ENCODE data around the gene CYBC1.

CYBC1 gene

DNA sequence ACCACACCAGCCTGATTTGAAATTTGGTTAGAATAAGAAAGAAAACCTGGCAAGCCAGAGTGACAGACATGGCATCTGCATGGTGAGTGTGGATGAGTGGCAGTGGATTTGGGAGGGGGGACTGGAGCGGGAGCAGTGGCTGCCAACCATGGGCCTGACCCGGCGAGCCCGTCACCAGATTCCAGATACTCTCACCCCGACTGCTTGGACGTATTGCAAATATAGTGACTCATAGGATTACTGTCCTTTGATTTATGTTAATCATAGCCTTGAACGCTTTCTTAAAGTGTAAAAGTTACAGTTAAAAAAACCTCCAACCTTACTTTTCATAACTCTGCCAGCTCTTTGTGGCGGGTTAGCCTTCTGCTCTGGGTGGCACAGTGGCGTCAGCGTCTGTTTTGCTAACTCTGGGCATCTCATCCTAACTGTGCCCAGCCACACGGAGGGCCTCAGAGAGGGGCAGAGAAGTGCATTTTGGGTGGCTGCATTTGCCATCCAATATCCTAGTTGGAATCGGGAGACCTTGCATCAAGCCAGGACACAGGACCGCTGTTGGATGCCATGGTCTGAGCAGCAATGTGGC lies 42.2 kb upstream of the CYBC1 start:
- peaks cover 52% of the 10 kb centered on the region for H3K4me1 ChIP-seq (ENCODE audit: control insufficient read depth, low read length)
- no peaks in the 10 kb centered on the region for H4K20me1 ChIP-seq (ENCODE audit: control insufficient read depth, insufficient read depth, low read depth, low read length)
- H3K4me2 ChIP-seq (ENCODE audit: low read length), result no peak overlapping the region
- TF ChIP-seq, protein P1, sequence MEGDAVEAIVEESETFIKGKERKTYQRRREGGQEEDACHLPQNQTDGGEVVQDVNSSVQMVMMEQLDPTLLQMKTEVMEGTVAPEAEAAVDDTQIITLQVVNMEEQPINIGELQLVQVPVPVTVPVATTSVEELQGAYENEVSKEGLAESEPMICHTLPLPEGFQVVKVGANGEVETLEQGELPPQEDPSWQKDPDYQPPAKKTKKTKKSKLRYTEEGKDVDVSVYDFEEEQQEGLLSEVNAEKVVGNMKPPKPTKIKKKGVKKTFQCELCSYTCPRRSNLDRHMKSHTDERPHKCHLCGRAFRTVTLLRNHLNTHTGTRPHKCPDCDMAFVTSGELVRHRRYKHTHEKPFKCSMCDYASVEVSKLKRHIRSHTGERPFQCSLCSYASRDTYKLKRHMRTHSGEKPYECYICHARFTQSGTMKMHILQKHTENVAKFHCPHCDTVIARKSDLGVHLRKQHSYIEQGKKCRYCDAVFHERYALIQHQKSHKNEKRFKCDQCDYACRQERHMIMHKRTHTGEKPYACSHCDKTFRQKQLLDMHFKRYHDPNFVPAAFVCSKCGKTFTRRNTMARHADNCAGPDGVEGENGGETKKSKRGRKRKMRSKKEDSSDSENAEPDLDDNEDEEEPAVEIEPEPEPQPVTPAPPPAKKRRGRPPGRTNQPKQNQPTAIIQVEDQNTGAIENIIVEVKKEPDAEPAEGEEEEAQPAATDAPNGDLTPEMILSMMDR (IDR thresholded peaks at IDR 0.05; ENCODE audit: low read depth, low read length, poor library complexity, severe bottlenecking), result no peak
- H3K9me3 ChIP-seq (ENCODE audit: control insufficient read depth, insufficient read depth, low read length), result no peaks in the 10 kb centered on the region
- H3K9me2 ChIP-seq (replicated peaks; ENCODE audit: control insufficient read depth, low read length), result no peaks in the 10 kb centered on the region
- H3K4me3 ChIP-seq (ENCODE audit: low read length), result no peak overlapping the region
- 0 out of 2 replicates have a peak, but pooled peaks cover 2% of the 10 kb centered on the region for H3K79me2 ChIP-seq (ENCODE audit: control insufficient read depth, low read length)
- no peak overlapping the region for H3K27ac ChIP-seq (ENCODE audit: low read depth, low read length)
- no peaks in the 10 kb centered on the region for H3K27me3 ChIP-seq (ENCODE audit: control insufficient read depth, low read length)
- peaks cover 11% of the 10 kb centered on the region for H3F3A ChIP-seq (ENCODE audit: control insufficient read depth, insufficient read depth)
- H3K36me3 ChIP-seq (ENCODE audit: control insufficient read depth, low read length), result peaks cover 17% of the 10 kb centered on the region; the same call in 1 of the 2 replicates

DNA sequence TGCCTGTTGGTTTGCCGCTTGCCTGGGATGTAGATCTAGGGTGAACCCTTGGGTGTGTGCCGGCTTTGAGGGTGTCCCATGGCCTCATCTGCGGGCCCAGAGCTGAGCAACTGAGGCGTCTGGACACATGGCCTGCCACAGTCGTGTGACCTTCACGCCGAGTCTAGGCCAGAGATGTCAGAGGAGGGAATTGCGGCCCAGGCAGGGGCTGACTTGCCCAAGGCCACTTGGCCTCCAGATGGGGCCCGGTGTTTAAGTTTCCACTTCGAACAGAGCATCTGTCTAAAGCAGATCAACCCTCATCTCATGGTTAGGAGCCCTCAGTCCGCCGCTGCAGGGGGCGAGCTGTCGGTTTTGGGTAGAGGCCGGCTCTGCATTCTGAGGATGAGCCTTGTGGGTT lies 41.0 kb upstream of the CYBC1 start:
- Histone ChIP-seq H4K20me1 (ENCODE audit: control insufficient read depth, insufficient read depth, low read depth, low read length) (no peaks in the 10 kb centered on the region), H3K79me2 (ENCODE audit: control insufficient read depth, low read length) (no peaks in the 10 kb centered on the region), H3F3A (ENCODE audit: control insufficient read depth, insufficient read depth) (peaks cover 11% of the 10 kb centered on the region), H3K27ac (ENCODE audit: low read depth, low read length) (no peak overlapping the region), H3K9me3 (ENCODE audit: control insufficient read depth, insufficient read depth, low read length) (no peaks in the 10 kb centered on the region), H3K9me2 (replicated peaks; ENCODE audit: control insufficient read depth, low read length) (no peaks in the 10 kb centered on the region), H3K27me3 (ENCODE audit: control insufficient read depth, low read length) (no peaks in the 10 kb centered on the region), H3K4me2 (ENCODE audit: low read length) (no peak overlapping the region), H3K4me1 (ENCODE audit: control insufficient read depth, low read length) (peaks cover 42% of the 10 kb centered on the region), H3K36me3 (ENCODE audit: control insufficient read depth, low read length) (peaks cover 26% of the 10 kb centered on the region), H3K4me3 (ENCODE audit: low read length) (no peak overlapping the region)
- TF ChIP-seq, protein P1 (IDR thresholded peaks at IDR 0.05; ENCODE audit: low read depth, low read length, poor library complexity, severe bottlenecking), result no peak
- no peak for TF ChIP-seq EZH2phosphoT487 (IDR thresholded peaks at IDR 0.05; ENCODE audit: borderline replicate concordance, low read length)

DNA sequence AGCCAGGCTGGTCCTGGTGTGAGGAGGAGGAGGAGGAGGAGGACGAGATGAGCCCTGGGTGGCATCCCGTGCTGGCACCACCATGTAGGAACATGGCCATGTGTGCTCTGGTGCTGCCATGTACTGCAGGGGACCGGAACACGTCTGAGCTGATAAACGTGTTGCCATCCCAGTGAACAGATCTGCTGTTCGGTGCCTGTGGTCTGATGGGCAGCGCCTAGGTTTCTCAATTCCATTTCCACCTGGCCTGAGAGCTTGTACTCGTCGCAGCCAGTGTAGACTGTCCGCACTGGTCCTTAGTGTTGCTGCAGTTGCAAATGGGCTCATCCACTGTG lies 40.6 kb upstream of the CYBC1 start:
- H3K4me3 ChIP-seq (ENCODE audit: low read length), result no peak overlapping the region
- no peaks in the 10 kb centered on the region for H3K27me3 ChIP-seq (ENCODE audit: control insufficient read depth, low read length)
- no peaks in the 10 kb centered on the region for H3K79me2 ChIP-seq (ENCODE audit: control insufficient read depth, low read length)
- H3K27ac ChIP-seq (ENCODE audit: low read depth, low read length), result no peak overlapping the region
- H3K36me3 ChIP-seq (ENCODE audit: control insufficient read depth, low read length), result peaks cover 30% of the 10 kb centered on the region
- peaks cover 39% of the 10 kb centered on the region for H3K4me1 ChIP-seq (ENCODE audit: control insufficient read depth, low read length)
- H3K9me3 ChIP-seq (ENCODE audit: control insufficient read depth, insufficient read depth, low read length), result no peaks in the 10 kb centered on the region
- TF ChIP-seq, protein P1 (IDR thresholded peaks at IDR 0.05; ENCODE audit: low read depth, low read length, poor library complexity, severe bottlenecking), result no peak
- no peak for TF ChIP-seq EZH2phosphoT487 (IDR thresholded peaks at IDR 0.05; ENCODE audit: borderline replicate concordance, low read length)
- H3K9me2 ChIP-seq (replicated peaks; ENCODE audit: control insufficient read depth, low read length), result no peaks in the 10 kb centered on the region
- H3K4me2 ChIP-seq (ENCODE audit: low read length), result no peak overlapping the region
- H4K20me1 ChIP-seq (ENCODE audit: control insufficient read depth, insufficient read depth, low read depth, low read length), result no peaks in the 10 kb centered on the region
- H3F3A ChIP-seq (ENCODE audit: control insufficient read depth, insufficient read depth), result peaks cover 8% of the 10 kb centered on the region
